Stimulated activated CD4-positive, alpha-beta T cell treated with anti-CD3 and anti-CD28 coated beads, TNF-alpha, amount 100 ng/mL, for 48 hours (primary cell): ENCODE measurements around the gene GMDS.
"Not testable (repeated sequence)": the region's sequence is repeated elsewhere in the genome, so short reads cannot be mapped to it uniquely, and the experiment has no call there.

Source experiments
- DNase-seq, 3 donors: peaks; one replicate each; pipeline ENCODE4 v3.0.0-alpha.2; 2020; ENCODE audit warnings: low read depth in 3 of 3

GMDS gene

GRCh38 chr6:1686117-1687098 lies 559.0 kb downstream of the GMDS start:
- DNase-seq = no peak

- no peak for DNase-seq
These were observed 565.7 kb downstream of the GMDS start for GRCh38 chr6:1679688-1680068.

GRCh38 chr6:1679031-1679687 lies 566.2 kb downstream of the GMDS start:
- DNase-seq = no peak

DNA sequence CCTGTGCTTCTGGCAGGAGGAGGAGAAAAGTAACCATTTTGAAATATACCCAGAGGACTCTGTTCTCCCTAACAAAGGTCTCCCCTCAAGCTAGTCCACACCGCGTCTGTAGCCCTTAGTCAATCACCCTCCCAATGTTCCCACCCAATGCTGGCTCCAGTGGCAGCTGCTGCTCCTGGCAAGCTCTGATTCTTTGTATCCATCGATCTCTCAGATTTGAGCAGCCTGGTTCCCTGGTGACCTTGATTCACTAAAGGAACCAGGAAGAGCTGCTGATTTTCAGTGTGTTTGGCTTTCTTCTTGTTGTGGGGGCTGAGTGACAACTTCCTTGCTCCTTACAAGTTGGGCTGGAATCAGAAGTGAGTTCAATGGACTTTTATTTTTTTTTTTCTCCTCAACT lies 567.2 kb downstream of the GMDS start:
- DNase-seq = no peak

DNA sequence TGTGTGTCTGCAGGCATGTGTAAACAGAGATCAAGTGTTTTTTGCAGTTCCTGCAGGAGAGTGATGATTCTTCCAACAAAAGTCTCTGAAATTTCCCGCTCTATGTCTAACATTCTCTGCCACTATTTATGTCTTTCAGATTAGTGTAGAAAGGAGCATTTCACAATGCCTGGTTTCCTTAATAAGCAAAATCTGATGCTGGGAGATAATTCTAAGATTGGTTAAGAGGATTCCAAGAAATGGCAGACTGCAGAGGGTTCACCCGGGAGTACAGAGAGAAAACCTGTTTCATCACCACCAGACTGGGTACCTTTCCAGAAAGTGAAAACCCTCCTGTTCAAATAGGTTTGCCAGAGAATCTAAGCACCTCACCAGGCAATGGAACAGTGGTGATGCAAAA lies 573.0 kb downstream of the GMDS start:
- no peak for DNase-seq

GRCh38 chr6:1670711-1671462 lies 574.5 kb downstream of the GMDS start:
- DNase-seq = no peak

GRCh38 chr6:1669996-1670395 lies 575.4 kb downstream of the GMDS start:
- no peak for DNase-seq

DNA sequence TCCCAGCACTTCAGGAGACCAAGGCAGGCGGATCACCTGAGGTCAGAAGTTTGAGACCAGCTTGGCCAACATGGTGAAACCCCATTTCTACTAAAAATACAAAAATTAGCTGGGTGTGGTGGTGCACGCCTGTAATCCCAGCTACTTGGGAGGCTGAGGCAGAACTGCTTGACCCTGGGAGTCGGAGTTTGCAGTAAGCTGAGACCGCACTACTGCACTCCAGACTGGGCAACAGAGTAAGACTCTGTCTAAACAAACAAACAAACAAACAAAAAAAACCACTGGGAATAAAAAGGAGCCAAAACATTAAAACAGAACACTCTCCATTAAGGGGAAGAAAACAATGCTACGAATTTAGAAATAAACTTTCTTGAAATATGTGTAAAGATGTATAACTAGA lies 576.9 kb downstream of the GMDS start:
- not testable (repeated sequence) for DNase-seq

DNA sequence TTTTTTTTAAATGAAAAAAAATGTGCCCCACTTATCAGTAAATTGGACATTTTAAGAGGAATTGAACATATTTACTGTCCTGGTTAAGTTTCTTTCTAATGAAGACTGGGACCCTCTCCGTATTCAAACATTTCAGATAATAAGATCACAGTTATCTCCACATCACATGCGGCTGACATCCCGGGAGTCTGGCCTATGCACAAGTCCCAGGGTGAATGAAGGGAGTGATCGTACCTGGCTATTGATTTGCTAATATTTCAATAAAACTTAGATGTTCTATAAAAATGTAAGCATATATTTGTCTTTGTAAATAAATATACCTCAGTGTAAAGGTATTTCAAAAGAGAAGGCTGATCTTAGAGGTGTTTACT lies 577.6 kb downstream of the GMDS start:
- no peak for DNase-seq

DNA sequence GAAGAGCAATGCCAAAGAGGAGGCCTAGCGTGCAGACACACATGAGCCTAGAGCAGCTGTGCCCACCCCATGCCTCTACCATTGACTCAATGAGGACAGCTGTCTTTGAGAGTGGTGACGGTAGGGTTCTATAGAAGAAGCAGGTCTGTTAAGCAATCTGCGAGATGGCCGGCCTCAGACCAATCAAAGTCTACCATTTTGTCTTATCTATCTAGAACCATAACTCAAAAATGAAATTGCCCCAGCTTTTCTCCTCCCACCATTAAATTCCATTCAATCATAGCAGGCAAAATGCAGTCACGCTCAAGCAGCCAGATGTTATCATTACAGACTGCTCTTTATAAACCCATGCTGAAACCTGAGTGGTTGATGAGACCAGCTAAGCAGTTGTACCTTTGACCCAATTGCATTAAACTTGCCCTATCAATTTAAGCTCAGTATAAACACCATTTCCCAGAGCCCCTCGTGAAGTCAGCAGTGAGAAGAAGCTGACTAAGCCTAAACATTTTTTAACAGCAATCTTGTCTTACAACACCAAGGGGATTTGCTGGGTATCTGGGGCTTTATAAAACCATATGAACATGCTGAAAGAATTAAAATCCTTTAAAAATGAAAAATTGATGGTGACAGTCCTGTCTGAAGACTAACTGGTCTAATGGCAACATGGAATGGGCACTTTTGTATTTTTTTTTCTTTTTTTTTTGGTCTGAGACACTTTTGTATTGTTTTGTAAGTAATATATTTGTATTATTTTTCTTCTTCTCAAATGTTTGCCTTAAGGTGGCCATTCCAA lies 578.2 kb downstream of the GMDS start:
- DNase-seq = no peak

DNA sequence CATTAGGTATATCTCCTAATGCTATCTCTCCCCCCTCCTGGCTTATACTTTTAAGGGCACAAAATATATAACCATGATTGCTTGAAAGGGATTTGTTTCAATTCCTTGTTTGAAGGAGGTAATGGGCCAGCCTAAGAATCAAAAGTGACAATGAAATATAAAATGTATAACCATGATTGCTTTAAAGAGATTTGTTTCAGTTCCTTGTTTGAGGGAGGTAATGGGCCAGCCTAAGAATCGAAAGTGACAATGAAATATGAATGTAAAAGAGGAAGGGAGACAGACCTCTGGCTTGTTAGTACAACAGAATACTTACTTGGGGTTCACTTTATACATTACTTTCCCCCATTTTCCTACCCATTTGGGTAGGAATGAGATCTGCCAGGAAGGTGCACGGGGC lies 580.2 kb downstream of the GMDS start:
- DNase-seq = no peak

- no peak for DNase-seq
These were observed 581.1 kb downstream of the GMDS start for GRCh38 chr6:1664329-1664728.

DNA sequence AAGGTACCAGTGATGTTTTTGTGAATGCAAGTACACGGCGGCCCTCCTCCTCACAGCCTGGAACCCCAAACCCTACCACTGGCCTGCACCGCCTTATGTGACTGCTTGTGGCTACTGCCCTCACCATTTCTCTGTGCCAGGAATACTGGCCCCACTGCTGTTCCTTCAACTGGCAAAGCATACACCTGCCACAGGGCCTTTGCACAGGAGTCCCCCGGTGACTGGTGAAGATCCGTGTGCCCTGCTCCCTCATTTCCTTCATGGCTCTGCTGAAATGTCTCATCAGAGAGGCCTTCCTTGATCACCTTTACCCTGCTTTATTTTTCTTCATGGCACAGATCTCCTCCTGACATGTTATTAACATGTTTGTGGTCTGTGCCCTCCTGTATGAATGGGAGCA lies 581.9 kb downstream of the GMDS start:
- DNase-seq = no peak

- DNase-seq = no peak
These were observed 582.9 kb downstream of the GMDS start for GRCh38 chr6:1662534-1662933.

DNA sequence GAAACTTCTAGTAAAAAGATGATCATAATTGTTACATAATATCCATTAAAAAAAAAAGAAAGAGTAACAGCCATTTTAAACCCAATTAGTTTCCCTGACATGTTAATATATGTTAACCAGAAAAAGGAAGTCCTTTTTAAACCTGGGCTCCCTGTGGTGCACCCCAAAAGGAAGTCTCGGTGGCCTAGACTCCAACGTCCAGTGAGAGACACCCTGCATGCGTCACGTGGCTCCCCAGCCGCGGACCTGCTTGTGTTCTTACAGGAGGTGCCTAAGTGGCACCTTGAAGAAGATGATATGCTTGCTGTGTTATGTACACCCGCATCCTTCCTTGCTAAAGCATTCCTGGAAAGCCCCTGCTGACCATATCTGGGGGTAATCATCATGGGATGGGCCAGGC lies 585.6 kb downstream of the GMDS start:
- DNase-seq = no peak

- no peak for DNase-seq
These were observed 587.0 kb downstream of the GMDS start for GRCh38 chr6:1658212-1659005.

DNA sequence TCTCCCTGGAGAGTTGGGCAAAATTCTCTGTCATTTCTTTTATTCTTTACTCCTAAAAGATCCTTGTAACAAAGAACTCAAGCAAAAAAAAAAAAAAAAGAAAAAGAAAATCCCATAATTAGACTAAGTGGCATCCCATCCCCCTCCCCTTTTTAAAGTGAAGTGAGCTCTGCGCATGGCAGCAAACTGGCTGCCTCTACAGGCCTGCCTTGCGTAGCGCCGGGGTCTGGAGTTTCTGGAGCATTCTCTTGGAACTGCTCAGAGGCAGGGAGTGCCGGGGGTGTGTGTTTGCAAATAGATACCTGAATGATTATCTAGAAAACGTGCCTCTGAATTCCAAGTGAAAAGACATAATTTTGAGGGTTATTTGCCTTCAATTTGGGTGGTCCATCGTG lies 587.6 kb downstream of the GMDS start:
- DNase-seq = no peak

DNA sequence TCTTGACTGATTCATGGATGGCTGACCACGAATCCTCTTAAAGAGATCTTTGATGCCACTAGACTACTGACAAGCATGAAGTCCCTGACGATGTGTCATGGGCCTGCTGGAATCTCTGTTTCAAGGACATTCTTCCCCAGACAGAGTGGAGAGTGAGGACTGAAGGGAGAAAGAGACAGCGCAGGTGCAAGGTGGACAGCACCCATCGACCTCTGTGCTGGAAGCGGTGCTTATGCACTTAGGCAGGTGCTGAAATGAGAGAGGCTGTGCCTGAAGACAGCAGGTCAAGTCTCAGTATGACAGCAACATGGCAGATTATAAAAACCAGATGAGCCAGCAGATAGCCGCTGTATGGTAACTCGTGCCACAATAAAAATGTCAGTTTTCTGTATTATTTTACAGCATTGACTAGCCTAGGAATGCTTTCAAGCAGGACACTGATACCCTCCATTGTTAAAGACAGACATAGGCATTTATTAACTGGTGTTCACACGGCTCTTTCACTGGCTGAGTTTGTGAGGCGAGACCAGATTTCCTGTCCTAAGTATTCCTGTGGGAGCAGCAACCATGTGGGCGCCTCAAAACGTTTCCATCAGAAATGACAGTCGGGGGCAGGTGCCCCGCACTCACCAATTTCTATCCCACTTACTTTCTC lies 588.2 kb downstream of the GMDS start:
- no peak for DNase-seq

DNA sequence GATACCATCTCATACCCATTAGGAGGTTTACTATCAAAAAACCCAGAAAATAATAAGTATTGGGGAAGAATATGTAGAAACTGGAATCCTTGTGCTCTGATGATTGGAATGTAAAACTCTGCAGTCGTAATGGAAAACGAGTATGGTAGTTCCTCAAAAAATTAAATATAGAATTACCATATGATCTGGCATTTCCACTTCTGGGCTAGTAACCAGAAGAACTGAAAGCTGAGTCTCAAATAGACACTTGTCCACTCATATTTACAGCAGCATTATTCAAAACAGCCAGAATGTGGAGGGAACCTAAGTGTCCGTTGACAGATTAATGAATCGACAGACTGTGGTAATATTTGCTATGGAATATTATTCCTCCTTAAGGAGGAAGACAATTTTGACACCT lies 591.4 kb downstream of the GMDS start:
- DNase-seq = no peak

DNA sequence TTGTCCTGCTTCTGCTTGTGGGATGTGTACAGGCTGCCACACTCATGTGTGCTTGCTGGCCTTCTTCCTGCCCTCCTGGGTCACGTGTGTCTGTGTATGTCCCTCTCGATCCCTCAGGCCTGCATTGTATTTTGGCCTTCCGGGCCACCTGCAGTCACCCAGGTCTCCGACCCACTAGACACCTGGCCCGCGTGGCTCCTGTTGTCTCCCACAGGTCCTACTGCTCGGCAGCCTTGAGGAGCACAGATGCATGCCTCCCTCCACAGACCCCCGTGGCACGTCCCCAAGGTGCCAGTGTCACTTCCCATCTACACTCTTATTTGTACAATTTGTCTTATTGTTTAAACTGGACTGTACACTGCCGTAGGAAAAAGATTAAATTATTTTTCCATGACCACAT lies 592.6 kb downstream of the GMDS start:
- DNase-seq = no peak
